ENCODE measurements around the gene ATP6V0C.

- TF ChIP-seq CTCF (IDR thresholded peaks at IDR 0.05; ENCODE audit: poor library complexity, severe bottlenecking) (no peak), POLR2AphosphoS5 (IDR thresholded peaks at IDR 0.05) (no peak)
These were observed 28.7 kb upstream of the ATP6V0C start for GRCh38 chr16:2484898-2485508.

Data from neural cell (in vitro differentiated cells).